ENCODE measurements around the gene PTPN22. TPM values are rescaled to one million over a fixed set of nuclear protein-coding genes. Genes with fewer than 3 reads are reported as not detected.

The PTPN22 gene
- total and polyA plus RNA-seq, 7 experiments from 2014 or later: 22.2 to 76.7 (median 29.7) TPM

DNA sequence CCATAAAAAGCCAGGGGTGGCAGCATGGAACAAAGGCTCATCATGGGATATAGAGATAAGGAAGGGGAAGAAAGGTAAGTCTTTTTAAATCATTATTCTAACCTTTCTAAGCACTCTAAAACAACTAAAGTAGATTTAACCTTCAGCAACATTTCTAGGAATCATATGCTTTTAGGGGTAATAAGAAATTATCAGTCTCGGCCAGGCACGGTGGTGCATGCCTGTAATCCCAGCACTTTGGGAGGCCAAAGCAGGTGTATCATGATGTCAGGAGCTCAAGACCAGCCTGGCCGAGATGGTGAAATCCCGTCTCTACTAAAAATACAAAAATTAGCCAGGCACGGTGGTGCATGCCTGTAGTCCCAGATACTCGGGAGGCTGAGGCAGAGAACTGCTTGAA lies 92.0 kb downstream of the PTPN22 start:
- H3K9me3 Mint-ChIP-seq: peaks cover 0 to 4% (median 0%) of the 10 kb centered on the region in 11 donors
- Histone ChIP-seq H3K9me3 (ENCODE audit: control insufficient read depth in 2 of 3, low read length in 3 of 3) (no peaks in the 10 kb centered on the region), H3K4me1 (ENCODE audit: control insufficient read depth in 2 of 2, insufficient read depth in 2 of 2, low read length in 2 of 2) (peaks cover 50% of the 10 kb centered on the region in 2 donors), H3K27me3 (ENCODE audit: control insufficient read depth in 2 of 2, insufficient read depth in 2 of 2, low read length in 2 of 2) (no peaks in the 10 kb centered on the region), H3K27ac (ENCODE audit: low read depth, low read length) (no peak overlapping the region), H3K4me3 (ENCODE audit: low read length) (no peak overlapping the region), H3K36me3 (ENCODE audit: control insufficient read depth in 2 of 3, insufficient read depth in 3 of 3, low read length in 3 of 3) (peaks cover 3 to 8% (median 3%) of the 10 kb centered on the region in 3 experiments)
- ATAC-seq: no peak
- CTCF ChIA-PET: no interaction called here
- POLR2A ChIA-PET: no interaction called here
- H3K36me3 Mint-ChIP-seq: peaks cover 9 to 22% (median 16%) of the 10 kb centered on the region in 5 donors
- H3K27ac Mint-ChIP-seq: peak overlapping the region in 1 of 9 donors; percentile 56
- intact Hi-C loops (cut with micrococcal nuclease): no loop called here
- H3K4me3 Mint-ChIP-seq: peak overlapping the region in 3 of 10 donors; percentile 14 to 33 (median 27)
- DNase-seq: no peak
- H3K27me3 Mint-ChIP-seq: no peaks in the 10 kb centered on the region
- peaks cover 0 to 31% (median 15%) of the 10 kb centered on the region in 7 donors for H3K4me1 Mint-ChIP-seq

DNA sequence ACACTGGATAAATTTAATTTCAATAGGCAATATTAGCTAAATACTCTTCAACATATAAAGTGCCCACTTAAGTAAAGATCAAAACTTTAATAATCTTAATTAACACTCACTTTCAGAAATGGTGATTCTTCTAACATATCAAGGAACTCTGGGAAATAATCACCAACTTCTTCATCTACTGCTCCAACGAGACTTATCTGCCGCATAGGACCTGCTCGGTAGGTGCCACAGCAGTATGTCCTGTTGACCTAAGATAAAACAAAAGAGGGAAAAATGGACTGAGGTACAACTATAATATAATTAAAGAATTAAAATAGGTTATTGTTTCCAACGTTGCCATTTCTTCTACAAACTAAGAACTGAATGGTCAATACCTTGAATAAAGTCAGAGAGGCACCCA lies 94.0 kb downstream of the PTPN22 start:
- H3K4me3 Mint-ChIP-seq: no peak overlapping the region
- POLR2A ChIA-PET: interaction anchor here (0.6 to 0.7 kb wide), 2 partner anchors 35 to 168 kb away, joined by 3 read pairs; partner anchors contain the start of gene RSBN1
- intact Hi-C loops (cut with micrococcal nuclease): no loop called here

DNA sequence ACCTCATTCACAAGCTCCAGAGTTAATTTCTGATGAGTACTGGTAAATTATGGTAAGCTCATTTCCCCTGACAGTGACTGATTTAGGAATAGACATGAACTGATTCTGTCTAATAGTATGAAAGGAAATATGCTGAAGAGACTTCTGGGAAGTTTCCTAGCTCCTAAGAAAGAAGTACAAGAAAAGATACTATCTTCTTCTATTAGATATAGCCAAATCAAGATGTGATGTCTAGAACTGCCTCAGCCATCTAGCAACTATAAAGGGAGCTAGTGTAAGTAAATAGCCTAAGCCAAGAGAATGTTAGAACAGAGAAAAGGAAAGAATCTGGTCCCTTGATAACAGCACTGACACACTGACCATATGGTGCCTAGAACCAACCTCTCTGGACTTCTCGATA lies 101.5 kb downstream of the PTPN22 start:
- intact Hi-C loops (cut with micrococcal nuclease): no loop called here
- peak overlapping the region in 7 of 9 donors; percentile 35 to 83 (median 52) for H3K27ac Mint-ChIP-seq
- no peaks in the 10 kb centered on the region for H3K27me3 Mint-ChIP-seq
- ATAC-seq: no peak
- Histone ChIP-seq H3K4me3 (ENCODE audit: low read length) (no peak overlapping the region), H3K27ac (ENCODE audit: low read depth, low read length) (no peak overlapping the region), H3K36me3 (ENCODE audit: control insufficient read depth in 2 of 3, insufficient read depth in 3 of 3, low read length in 3 of 3) (peaks cover 8 to 34% (median 9%) of the 10 kb centered on the region in 3 experiments), H3K4me1 (ENCODE audit: control insufficient read depth in 2 of 2, insufficient read depth in 2 of 2, low read length in 2 of 2) (peaks cover 0 to 7% of the 10 kb centered on the region in 2 donors), H3K9me3 (ENCODE audit: control insufficient read depth in 2 of 3, low read length in 3 of 3) (no peaks in the 10 kb centered on the region), H3K27me3 (ENCODE audit: control insufficient read depth in 2 of 2, insufficient read depth in 2 of 2, low read length in 2 of 2) (no peaks in the 10 kb centered on the region)
- DNase-seq: no peak
- H3K9me3 Mint-ChIP-seq: no peaks in the 10 kb centered on the region
- H3K4me1 Mint-ChIP-seq: peaks cover 15 to 55% (median 41%) of the 10 kb centered on the region in 7 donors
- ChIA-PET CTCF (interaction anchor here (0.6 kb wide), 1 partner anchor 182 kb away, joined by 3 read pairs; no protein-coding TSS in a partner anchor), POLR2A (interaction anchor here (0.7 kb wide), 1 partner anchor 100 kb away, joined by 3 read pairs; no protein-coding TSS in a partner anchor)
- H3K36me3 Mint-ChIP-seq: peaks cover 0 to 37% (median 24%) of the 10 kb centered on the region in 5 donors
- H3K4me3 Mint-ChIP-seq: no peak overlapping the region

More for the DNA sequence above, 94.0 kb downstream of the PTPN22 start:
- ATAC-seq (no peak), DNase-seq (no peak)
- Histone ChIP-seq H3K36me3 (ENCODE audit: control insufficient read depth in 2 of 3, insufficient read depth in 3 of 3, low read length in 3 of 3) (peaks cover 3 to 9% (median 8%) of the 10 kb centered on the region in 3 experiments), H3K27me3 (ENCODE audit: control insufficient read depth in 2 of 2, insufficient read depth in 2 of 2, low read length in 2 of 2) (no peaks in the 10 kb centered on the region), H3K4me1 (ENCODE audit: control insufficient read depth in 2 of 2, insufficient read depth in 2 of 2, low read length in 2 of 2) (peaks cover 30 to 33% of the 10 kb centered on the region in 2 donors), H3K27ac (ENCODE audit: low read depth, low read length) (no peak overlapping the region), H3K4me3 (ENCODE audit: low read length) (no peak overlapping the region), H3K9me3 (ENCODE audit: control insufficient read depth in 2 of 3, low read length in 3 of 3) (no peaks in the 10 kb centered on the region)
- peaks cover 9 to 26% (median 16%) of the 10 kb centered on the region in 5 donors for H3K36me3 Mint-ChIP-seq
- CTCF ChIA-PET: interaction anchor here (1.0 kb wide), 1 partner anchor 16 kb away, joined by 3 read pairs; no protein-coding TSS in a partner anchor
- peaks cover 4 to 22% (median 14%) of the 10 kb centered on the region in 7 donors for H3K4me1 Mint-ChIP-seq
- peaks cover 0 to 4% (median 0%) of the 10 kb centered on the region in 11 donors for H3K9me3 Mint-ChIP-seq
- no peak overlapping the region for H3K27ac Mint-ChIP-seq
- no peaks in the 10 kb centered on the region for H3K27me3 Mint-ChIP-seq

DNA sequence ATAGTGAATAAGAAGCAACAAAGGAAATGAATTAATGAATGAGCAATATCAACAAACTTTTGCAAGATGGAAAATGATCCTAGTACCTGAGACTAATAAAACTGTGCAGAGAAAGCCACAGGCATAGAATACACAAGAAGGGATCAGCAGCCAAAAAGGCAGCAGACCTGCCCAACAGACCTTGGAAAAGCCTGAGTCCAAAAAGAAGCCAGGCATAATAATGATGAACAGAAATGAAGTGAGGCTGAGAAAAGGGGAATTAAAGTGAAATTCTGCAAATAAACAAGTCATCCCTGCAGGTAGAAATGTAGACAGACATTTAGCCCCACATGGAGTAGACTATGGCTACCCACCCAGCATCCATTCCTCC lies 101.9 kb downstream of the PTPN22 start:
- intact Hi-C loops (cut with micrococcal nuclease): no loop called here
- Mint-ChIP-seq H3K27me3 (no peaks in the 10 kb centered on the region), H3K4me3 (no peak overlapping the region), H3K4me1 (peaks cover 15 to 55% (median 41%) of the 10 kb centered on the region in 7 donors), H3K9me3 (no peaks in the 10 kb centered on the region), H3K27ac (peak overlapping the region in 5 of 9 donors; percentile 35 to 83 (median 55)), H3K36me3 (peaks cover 0 to 41% (median 24%) of the 10 kb centered on the region in 5 donors)
- Histone ChIP-seq H3K36me3 (ENCODE audit: control insufficient read depth in 2 of 3, insufficient read depth in 3 of 3, low read length in 3 of 3) (peaks cover 8 to 36% (median 9%) of the 10 kb centered on the region in 3 experiments), H3K27ac (ENCODE audit: low read depth, low read length) (no peak overlapping the region), H3K4me3 (ENCODE audit: low read length) (no peak overlapping the region), H3K27me3 (ENCODE audit: control insufficient read depth in 2 of 2, insufficient read depth in 2 of 2, low read length in 2 of 2) (no peaks in the 10 kb centered on the region), H3K4me1 (ENCODE audit: control insufficient read depth in 2 of 2, insufficient read depth in 2 of 2, low read length in 2 of 2) (peaks cover 0 to 7% of the 10 kb centered on the region in 2 donors), H3K9me3 (ENCODE audit: control insufficient read depth in 2 of 3, low read length in 3 of 3) (no peaks in the 10 kb centered on the region)
- no peak for DNase-seq
- no peak for ATAC-seq
- ChIA-PET POLR2A (interaction anchor here (0.7 kb wide), 1 partner anchor 100 kb away, joined by 3 read pairs; no protein-coding TSS in a partner anchor), CTCF (no interaction called here)

DNA sequence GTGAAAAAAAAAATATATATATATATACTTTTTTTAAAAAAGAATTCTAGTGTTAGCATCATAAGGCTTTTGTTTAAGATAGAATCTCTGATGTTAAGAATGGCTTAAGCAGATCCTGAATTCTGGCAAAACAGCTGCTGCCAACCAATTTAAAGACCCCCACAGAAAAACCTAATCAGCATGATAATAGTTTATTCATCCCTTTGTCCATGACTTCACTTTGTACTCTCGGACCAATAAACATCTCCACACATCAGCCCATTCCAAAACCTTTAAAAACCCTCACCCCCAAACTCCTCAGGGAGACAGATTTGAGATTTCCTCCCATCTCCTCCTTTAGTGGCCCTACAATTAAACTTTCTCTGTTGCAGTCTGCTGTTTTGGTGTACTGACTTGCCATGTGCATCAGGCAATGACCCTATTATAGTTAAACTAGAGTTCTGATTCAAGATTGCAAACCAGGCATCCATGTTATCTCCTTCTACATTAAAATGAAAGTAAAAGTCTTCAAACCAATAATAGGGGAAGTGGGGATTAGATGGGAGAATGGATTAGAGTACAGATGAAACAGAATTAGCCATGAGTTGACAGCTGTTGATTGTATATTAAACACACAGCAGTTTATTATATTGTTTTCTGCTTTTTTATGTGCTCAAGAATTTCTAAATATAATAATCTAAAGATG lies 102.5 kb downstream of the PTPN22 start:
- Histone ChIP-seq H3K27ac (ENCODE audit: low read depth, low read length) (peak overlapping the region; percentile 12), H3K4me3 (ENCODE audit: low read length) (no peak overlapping the region), H3K4me1 (ENCODE audit: control insufficient read depth in 2 of 2, insufficient read depth in 2 of 2, low read length in 2 of 2) (peaks cover 0 to 7% of the 10 kb centered on the region in 2 donors), H3K27me3 (ENCODE audit: control insufficient read depth in 2 of 2, insufficient read depth in 2 of 2, low read length in 2 of 2) (no peaks in the 10 kb centered on the region), H3K36me3 (ENCODE audit: control insufficient read depth in 2 of 3, insufficient read depth in 3 of 3, low read length in 3 of 3) (peaks cover 8 to 35% (median 9%) of the 10 kb centered on the region in 3 experiments), H3K9me3 (ENCODE audit: control insufficient read depth in 2 of 3, low read length in 3 of 3) (no peaks in the 10 kb centered on the region)
- DNase-seq (no peak), ATAC-seq (no peak)
- H3K4me1 Mint-ChIP-seq: peaks cover 16 to 55% (median 41%) of the 10 kb centered on the region in 7 donors
- no peaks in the 10 kb centered on the region for H3K27me3 Mint-ChIP-seq
- POLR2A ChIA-PET: interaction anchor here (0.7 to 1.5 kb wide), 3 partner anchors 28 to 92 kb away, joined by 3 to 5 read pairs (median 4); no protein-coding TSS in a partner anchor
- H3K27ac Mint-ChIP-seq: peak overlapping the region in 8 of 9 donors; percentile 13 to 83 (median 54)
- intact Hi-C loops (cut with micrococcal nuclease): no loop called here
- CTCF ChIA-PET: interaction anchor here (0.6 kb wide), 1 partner anchor 219 kb away, joined by 3 read pairs; no protein-coding TSS in a partner anchor
- H3K9me3 Mint-ChIP-seq: no peaks in the 10 kb centered on the region
- H3K36me3 Mint-ChIP-seq: peaks cover 0 to 42% (median 24%) of the 10 kb centered on the region in 5 donors
- no peak overlapping the region for H3K4me3 Mint-ChIP-seq

DNA sequence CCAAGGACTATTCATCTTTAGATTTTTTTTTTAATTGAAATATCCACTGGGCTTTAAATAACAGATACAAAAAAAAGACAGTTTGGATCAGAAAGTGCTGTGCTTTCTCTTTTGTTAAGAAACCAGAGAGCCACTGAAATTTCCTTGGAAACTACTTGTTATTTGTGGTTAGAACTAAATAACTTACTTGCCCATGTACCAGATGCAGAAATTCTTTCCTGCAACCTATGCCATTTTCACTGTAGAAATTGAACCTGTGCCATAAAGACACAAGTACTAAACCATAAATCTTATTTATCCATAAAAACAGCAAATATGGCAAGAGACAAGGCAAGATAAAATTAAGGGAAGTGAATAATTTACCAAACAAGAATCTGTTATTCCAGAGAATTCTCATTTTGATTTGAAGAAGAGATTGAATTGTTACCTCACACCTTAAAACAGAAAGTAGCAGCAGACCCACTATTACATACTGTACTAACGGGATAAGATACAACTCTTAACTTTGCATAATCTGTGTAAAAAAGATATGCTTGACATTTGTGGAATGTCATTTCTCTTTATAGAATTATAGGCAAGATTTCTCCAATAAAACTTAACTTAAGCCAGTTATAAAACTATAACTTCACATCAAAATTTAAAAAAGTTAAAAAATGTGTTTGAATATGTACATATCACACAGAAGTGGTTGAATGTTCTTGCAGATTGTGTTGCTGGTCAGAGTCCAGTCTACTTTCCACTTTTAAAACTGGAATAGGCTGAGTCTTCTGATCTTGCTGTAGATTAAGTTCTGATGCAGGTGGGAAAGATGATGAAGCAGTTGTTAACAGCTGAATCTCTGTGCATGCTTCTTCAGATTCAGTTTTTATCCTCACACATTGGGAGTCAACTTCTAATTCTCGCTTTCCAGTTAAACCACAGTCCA lies 105.9 kb downstream of the PTPN22 start:
- POLR2A ChIA-PET: no interaction called here
- intact Hi-C loops (cut with micrococcal nuclease): no loop called here
- Mint-ChIP-seq H3K36me3 (peaks cover 0 to 49% (median 17%) of the 10 kb centered on the region in 5 donors), H3K4me3 (no peak overlapping the region), H3K27me3 (no peaks in the 10 kb centered on the region), H3K9me3 (peaks cover 0 to 2% (median 0%) of the 10 kb centered on the region in 11 donors), H3K4me1 (peaks cover 14 to 40% (median 30%) of the 10 kb centered on the region in 7 donors), H3K27ac (peak overlapping the region in 6 of 9 donors; percentile 9 to 66 (median 32))
- H3K27me3 ChIP-seq (ENCODE audit: control insufficient read depth in 2 of 2, insufficient read depth in 2 of 2, low read length in 2 of 2): no peaks in the 10 kb centered on the region
- CTCF ChIA-PET: no interaction called here
- peaks cover 8 to 31% (median 9%) of the 10 kb centered on the region in 3 experiments for H3K36me3 ChIP-seq (ENCODE audit: control insufficient read depth in 2 of 3, insufficient read depth in 3 of 3, low read length in 3 of 3)
- ATAC-seq: no peak
- H3K27ac ChIP-seq (ENCODE audit: low read depth, low read length): no peak overlapping the region
- DNase-seq: no peak
- peaks cover 0 to 7% of the 10 kb centered on the region in 2 donors for H3K4me1 ChIP-seq (ENCODE audit: control insufficient read depth in 2 of 2, insufficient read depth in 2 of 2, low read length in 2 of 2)
- H3K9me3 ChIP-seq (ENCODE audit: control insufficient read depth in 2 of 3, low read length in 3 of 3): no peaks in the 10 kb centered on the region
- H3K4me3 ChIP-seq (ENCODE audit: low read length): no peak overlapping the region
